ENCODE data around the gene CHCHD10. TPM values are rescaled to one million over a fixed set of nuclear protein-coding genes. Genes with fewer than 3 reads are reported as not detected.

The CHCHD10 gene
- total and polyA plus RNA-seq, 10 of the 15 experiments (the other 5 are each of a cell fraction or from before 2014, with no cell fraction given): 13.2 to 241 (median 128) TPM

GRCh38 chr22:23781511-23782183 lies 13.9 kb upstream of the CHCHD10 start (continued):
- no peak for TF ChIP-seq MAX (IDR thresholded peaks at IDR 0.05; ENCODE audit: low read depth, low read length)
- TF ChIP-seq ZNF384 (IDR thresholded peaks at IDR 0.05; ENCODE audit: borderline replicate concordance, low read depth, low read length): no peak

GRCh38 chr22:23781065-23781464 lies 13.3 kb upstream of the CHCHD10 start:
- ChIA-PET POLR2A (no interaction called here), SMC1A (ENCODE audit: uncharacterized antibody, unreplicated experiment) (no interaction called here), RAD21 (ENCODE audit: unreplicated experiment) (no interaction called here), CTCF (no interaction called here)
- ATAC-seq (no peak), FAIRE-seq (no peak), DNase-seq (ENCODE audit: low read depth, low spot score) (no peak)
- Histone ChIP-seq H2AFZ (ENCODE audit: control insufficient read depth, low read depth, low read length) (no peak overlapping the region), H3K4me2 (ENCODE audit: control insufficient read depth, insufficient read depth) (no peak overlapping the region), H3K79me2 (ENCODE audit: control insufficient read depth, insufficient read depth, low read length) (no peaks in the 10 kb centered on the region), H4K20me1 (ENCODE audit: control insufficient read depth, insufficient read depth) (no peaks in the 10 kb centered on the region), H3K9ac (ENCODE audit: control insufficient read depth, insufficient read depth, low read length) (no peak overlapping the region), H3K9me3 (replicated peaks; ENCODE audit: control insufficient read depth, insufficient read depth, low read length) (no peaks in the 10 kb centered on the region), H3K4me1 (ENCODE audit: control insufficient read depth, insufficient read depth, low read length) (no peaks in the 10 kb centered on the region), H3K27ac (ENCODE audit: control insufficient read depth, insufficient read depth) (no peak overlapping the region), H3K27me3 (replicated peaks in 1 of 2; ENCODE audit: control insufficient read depth in 2 of 2, insufficient read depth in 2 of 2, low read length in 1 of 2) (peaks cover 0 to 2% of the 10 kb centered on the region in 2 experiments; a peak in 1 of 4 replicates), H3K4me3 (no peak overlapping the region), H3K36me3 (ENCODE audit: control insufficient read depth in 2 of 2, insufficient read depth in 2 of 2, low read length in 1 of 2) (no peaks in the 10 kb centered on the region)
- in situ Hi-C loops (cut with MboI): no loop called here
- 52% methylated on average over 15 of the region's 15 CpGs for WGBS (ENCODE audit: insufficient coverage, insufficient replicate concordance, low lambda C conversion rate, missing lambda C conversion rate)
- TF ChIP-seq CBFB (IDR thresholded peaks at IDR 0.05; ENCODE audit: low read depth): no peak
- no peak for TF ChIP-seq BHLHE40 (IDR thresholded peaks at IDR 0.05; ENCODE audit: borderline replicate concordance in 1 of 2, low read depth in 2 of 2, low read length in 1 of 2)
- TF ChIP-seq ZZZ3 (IDR thresholded peaks at IDR 0.05; ENCODE audit: control insufficient read depth, insufficient read length, low read depth): no peak
- no peak for TF ChIP-seq YY1 (IDR thresholded peaks at IDR 0.05; ENCODE audit: low read depth, low read length)
- no peak for TF ChIP-seq CTCF (IDR thresholded peaks at IDR 0.05 in 2 of 3, conservative IDR thresholded peaks at IDR 0.05 in 1 of 3; ENCODE audit: control insufficient read depth in 2 of 3, extremely low read depth in 1 of 3, insufficient read depth in 1 of 3, low read depth in 3 of 3, low read length in 3 of 3)
- TF ChIP-seq ETV6 (conservative IDR thresholded peaks at IDR 0.05 in 1 of 2, IDR thresholded peaks at IDR 0.05 in 1 of 2; ENCODE audit: borderline replicate concordance in 1 of 2, low read depth in 1 of 2): no peak
- no peak for TF ChIP-seq ZNF687 (IDR thresholded peaks at IDR 0.05)
- no peak for TF ChIP-seq NBN (IDR thresholded peaks at IDR 0.05)
- TF ChIP-seq ZNF384 (IDR thresholded peaks at IDR 0.05; ENCODE audit: borderline replicate concordance, low read depth, low read length): no peak
- TF ChIP-seq PBX3 (IDR thresholded peaks at IDR 0.05; ENCODE audit: insufficient replicate concordance, low read depth, low read length): no peak
- no peak for TF ChIP-seq NFIC (IDR thresholded peaks at IDR 0.05; ENCODE audit: low read depth, low read length)
- TF ChIP-seq EED (IDR thresholded peaks at IDR 0.05; ENCODE audit: low read depth): no peak
- TF ChIP-seq MYC (IDR thresholded peaks at IDR 0.05; ENCODE audit: insufficient read depth, insufficient read length, insufficient replicate concordance, low read length, severe bottlenecking): no peak
- no TSS peak for BruUV-seq (replicated peaks)
- intact Hi-C loops (cut with micrococcal nuclease; ENCODE audit: unreplicated experiment): no loop called here

Measured in GM12878 (cell line).